Activated CD4-positive, alpha-beta T cell treated with anti-CD3 and anti-CD28 coated beads for 1 hour (primary cell): ENCODE results near the gene AASDHPPT.
"Not testable (repeated sequence)": the region's sequence is repeated elsewhere in the genome, so short reads cannot be mapped to it uniquely, and the experiment has no call there.

Experiments used
- DNase-seq: peaks from one replicate; pipeline ENCODE4 v3.0.0-alpha.2; 2020

AASDHPPT gene, protein sequence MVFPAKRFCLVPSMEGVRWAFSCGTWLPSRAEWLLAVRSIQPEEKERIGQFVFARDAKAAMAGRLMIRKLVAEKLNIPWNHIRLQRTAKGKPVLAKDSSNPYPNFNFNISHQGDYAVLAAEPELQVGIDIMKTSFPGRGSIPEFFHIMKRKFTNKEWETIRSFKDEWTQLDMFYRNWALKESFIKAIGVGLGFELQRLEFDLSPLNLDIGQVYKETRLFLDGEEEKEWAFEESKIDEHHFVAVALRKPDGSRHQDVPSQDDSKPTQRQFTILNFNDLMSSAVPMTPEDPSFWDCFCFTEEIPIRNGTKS

DNA sequence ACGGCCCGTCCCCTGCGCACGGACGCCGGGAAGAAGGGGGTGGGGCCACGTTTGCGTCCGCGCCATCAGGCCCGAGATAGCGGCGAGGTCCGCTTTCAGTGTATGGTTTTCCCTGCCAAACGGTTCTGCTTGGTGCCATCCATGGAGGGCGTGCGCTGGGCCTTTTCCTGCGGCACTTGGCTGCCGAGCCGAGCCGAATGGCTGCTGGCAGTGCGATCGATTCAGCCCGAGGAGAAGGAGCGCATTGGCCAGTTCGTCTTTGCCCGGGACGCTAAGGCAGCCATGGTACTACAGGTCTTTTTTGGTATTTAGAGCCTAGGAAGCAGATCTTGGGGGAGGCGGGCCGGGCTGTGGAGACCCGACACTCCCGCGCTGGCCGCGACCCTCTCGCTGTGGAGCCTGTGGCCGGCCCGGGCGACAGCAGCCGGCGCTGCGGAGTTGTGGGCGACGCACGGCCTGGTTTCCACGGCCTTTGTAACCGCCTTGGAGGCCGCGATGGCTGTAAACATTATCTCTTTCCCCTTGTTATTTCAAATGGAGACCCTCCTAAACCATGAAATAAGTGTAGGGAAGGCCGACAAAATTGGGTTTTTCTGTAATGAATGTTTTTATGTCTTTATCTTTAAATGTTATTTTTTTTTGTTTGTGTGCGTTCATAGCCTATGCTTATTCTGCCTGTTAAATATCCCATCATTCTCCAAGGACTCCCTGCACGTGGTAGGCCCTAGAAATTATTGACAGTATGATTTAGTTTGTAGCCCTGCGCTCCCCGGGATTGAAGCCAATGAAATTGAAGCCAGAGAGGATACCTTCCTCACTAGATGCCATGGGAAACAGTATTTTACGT lies at the start of gene AASDHPPT:
Gene AASDHPPT (plus strand): TSS at position 54 of the 847 bp plus-strand sequence. CDS start 49 bp downstream, at position 103.
- no peak for DNase-seq

DNA sequence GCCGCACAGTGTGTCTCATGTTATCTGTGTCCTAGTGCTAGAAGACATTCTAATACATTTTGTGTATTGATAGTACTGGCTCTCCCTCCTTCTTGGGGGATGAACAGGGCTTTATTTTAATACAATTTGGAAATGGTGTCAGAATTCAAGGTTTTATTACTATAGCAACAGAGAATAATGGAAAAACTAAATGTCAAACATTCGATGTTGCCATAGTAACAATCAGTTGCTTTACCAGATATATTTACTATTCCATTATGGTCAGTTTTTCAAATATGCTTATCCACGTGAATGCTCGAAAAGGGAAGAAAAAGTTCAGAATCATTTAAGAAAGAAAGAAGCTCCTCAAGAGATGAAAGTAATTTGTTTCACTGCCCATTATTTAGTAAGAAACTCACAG lies 46.9 kb upstream of the AASDHPPT start:
- DNase-seq = no peak

DNA sequence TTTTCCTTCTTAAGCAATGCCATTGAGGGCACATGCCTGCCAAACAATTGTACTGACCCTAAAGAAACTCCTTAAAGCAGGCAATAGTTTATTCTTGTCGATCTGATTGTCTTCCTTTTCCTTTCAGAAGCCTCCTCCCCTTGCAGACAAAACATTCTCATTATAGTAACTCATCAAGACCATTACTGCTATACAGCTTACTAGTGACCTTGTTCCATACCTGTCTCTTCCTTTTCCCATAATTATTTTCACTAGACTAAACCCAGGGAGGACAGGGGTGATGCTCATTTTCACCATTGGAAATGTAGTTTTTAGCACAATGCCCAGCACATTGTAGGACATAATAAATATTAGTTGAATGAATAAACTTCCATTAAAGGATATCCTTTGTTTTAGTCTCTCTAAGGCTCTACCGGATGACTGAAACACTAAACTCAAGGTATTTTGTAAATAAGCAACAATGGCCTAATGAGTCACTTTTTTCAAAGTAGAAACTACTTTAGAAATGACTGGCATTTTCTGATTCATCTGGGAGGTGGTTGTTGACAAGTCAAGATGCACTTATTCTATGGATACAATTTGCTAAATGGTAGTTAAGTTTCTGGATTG lies 46.2 kb upstream of the AASDHPPT start:
- DNase-seq = no peak

DNA sequence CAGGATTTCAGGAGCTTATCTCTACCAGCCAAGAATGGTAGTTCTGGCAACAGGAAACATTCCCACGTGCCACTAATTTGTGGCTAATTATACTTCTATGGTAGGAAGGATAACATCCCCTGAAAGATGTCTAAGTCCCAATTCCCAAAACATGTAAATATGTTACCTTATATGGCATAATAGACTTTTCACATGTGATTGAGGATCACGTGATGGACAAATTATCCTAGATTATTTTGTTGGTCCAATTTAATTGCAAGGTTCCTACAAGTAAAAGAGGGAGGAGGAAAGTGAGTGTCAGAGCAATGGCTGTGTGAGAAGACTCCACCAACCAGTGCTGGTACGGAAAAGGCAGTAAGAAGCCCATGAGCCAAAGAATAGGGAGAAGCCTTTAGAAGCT lies 45.5 kb upstream of the AASDHPPT start:
- no peak for DNase-seq

DNA sequence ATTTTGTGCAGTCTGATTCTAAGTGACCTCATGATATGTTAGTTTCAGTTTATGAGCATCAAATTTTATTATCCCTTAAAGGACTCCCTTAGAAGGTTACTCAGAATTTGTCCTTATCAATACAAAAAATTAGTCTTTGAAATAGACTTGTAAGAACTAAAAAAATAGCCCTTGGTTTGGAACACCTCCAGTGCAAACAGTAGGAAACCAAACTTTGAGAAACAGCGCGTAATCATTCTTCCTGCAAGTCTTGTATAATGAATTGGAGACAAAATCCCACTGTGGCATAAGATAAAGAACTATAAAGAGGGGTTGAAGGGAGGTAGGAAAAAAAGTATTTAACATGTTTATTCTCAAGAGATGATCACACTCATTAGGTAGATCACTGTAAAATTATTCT lies 44.6 kb upstream of the AASDHPPT start:
- DNase-seq = no peak

DNA sequence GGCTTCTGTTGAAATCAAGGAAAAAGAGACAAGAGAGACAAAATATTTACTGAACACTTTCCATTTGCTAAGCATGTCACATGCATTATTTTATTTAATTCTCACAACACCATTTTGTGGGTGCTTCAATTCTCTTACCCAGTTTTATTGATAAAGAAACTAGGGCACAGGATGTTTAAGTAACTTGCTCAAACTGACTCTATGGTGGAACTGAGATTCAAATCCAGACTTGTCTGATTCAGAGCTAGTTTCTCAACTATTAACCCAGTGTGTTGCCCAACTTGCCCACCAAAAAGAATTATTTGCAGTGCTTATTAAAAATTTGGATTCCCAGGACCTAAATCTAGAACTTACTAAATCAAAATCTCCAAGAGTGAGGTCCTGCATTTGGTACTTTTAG lies 33.9 kb upstream of the AASDHPPT start:
- no peak for DNase-seq

DNA sequence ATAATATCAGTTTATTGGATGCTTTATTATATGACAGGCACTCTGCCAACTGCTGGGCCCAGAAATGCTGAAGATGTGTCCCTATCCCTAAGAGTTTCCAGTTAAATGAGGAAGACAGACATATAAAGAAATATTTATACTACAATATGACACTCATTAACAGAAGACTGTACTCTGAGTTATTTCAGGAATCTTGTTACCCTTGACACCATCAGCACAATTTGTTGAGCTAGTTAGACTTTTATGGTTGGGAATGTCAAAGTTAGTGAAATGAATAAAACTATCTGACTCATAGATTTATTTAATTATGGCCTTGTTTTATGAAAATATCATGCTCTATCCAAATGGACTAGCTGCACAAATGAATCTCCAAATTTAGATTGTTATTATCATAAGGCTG lies 29.8 kb upstream of the AASDHPPT start:
- no peak for DNase-seq

DNA sequence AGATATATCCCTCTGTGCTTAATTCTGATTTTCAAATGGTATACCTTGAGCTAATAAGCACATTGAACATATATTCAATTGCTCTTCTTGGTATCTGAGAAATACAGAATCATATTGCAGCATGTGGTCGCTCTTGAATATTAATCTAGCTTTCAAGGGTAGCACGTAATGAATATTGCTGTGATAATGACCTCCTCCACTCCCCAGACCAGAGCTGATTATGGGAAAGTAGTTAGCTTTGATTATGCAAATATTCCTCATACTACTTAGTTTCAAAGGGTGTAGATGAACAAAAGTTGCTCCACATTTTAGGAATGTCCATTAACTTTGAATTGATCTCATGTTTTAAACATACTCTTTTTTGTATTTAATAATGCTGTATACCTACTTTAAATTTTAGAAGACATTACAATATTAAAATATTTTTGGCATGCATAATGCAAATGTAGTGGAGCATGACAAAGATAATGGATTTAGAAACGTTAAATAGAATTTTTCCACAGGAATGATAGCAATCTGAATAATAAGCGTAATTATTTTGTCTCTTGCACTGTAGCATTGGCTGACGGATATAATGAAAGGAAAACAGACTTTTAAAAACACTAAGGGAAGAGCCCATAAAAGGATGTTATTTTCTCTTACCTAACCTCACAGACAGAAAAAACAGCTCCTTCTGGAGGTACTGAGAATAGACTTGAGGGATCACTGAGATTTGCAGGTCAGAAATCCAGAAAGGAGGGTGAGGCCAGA lies 27.6 kb upstream of the AASDHPPT start:
- no peak for DNase-seq

DNA sequence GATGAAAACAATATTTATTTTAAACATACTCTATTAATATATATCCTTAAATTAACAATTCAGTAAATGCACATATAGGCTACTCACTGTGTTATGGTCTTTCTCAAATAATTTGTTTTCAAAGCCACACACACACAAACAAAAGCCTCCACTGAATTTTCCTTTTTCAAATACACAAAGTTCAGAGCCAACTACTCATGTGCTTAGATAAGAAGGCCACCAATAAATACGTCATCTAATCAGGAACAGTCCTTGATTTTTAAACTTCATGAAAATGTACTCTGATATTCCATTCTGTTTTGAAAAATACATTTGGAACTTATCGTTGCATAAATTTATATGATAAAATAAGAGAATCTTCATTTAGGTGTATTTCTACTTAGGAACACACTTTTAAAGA lies 26.4 kb upstream of the AASDHPPT start:
- DNase-seq = no peak

DNA sequence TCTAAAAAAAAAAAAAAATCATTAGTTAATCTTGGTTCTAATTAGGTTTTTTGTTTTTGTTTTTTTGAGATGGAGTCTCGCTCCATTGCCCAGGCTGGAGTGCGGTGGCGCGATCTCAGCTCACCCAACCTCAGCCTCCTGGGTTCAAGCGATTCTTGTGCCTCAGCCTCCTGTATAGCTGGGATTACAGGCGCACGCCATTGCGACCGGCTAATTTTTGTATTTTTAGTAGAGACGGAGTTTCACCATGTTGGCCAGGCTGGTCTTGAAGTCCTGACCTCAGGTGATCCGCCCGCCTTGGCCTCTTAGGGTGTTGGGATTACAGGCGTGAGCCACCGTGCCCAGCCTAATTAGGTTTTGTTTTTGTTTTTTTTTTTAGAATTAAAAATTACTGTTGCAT lies 19.1 kb upstream of the AASDHPPT start:
- not testable (repeated sequence) for DNase-seq

DNA sequence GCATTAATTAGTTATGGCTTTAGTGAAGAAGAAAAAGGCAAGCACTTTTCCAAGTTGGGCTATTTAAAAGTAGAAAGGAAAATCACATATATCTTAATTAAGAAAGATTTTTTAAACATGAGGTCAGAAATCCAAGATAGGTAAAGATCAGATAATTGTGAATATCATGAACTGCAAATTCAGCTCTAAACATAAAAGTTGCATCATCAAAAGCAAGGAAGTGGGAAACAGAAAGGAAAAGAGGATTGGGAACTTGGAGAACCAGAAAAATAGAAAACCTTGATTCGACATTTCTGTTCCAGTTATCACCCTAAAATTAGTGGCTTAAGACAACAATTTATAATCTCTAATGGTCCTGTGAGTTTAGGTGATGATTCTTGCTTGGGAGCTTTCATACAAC lies 17.8 kb upstream of the AASDHPPT start:
- no peak for DNase-seq

DNA sequence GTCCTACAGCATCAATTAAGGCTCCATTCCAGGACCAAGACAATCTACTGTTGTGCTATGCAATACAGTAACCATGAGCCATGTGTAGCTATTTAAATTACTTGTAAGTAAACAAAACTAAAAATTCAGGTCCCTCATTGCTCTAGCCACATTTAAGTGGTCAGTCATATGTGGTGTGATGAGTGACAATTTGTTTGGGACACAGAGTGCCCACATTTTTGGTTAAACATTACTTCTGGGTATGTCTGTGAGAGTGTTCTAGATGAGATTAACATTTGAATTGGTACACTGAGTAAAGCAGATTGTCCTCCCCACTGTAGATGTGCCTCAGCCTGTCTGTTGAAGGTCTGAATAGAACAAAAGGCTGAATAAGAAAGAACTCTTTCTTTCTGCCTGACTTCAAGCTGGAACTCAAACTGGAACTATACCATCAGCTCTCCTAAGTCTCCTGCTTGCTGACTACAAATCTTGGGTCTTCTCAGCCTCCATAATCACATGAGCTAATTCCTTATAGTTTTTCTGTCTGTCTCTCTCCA lies 16.1 kb upstream of the AASDHPPT start:
- DNase-seq = no peak

DNA sequence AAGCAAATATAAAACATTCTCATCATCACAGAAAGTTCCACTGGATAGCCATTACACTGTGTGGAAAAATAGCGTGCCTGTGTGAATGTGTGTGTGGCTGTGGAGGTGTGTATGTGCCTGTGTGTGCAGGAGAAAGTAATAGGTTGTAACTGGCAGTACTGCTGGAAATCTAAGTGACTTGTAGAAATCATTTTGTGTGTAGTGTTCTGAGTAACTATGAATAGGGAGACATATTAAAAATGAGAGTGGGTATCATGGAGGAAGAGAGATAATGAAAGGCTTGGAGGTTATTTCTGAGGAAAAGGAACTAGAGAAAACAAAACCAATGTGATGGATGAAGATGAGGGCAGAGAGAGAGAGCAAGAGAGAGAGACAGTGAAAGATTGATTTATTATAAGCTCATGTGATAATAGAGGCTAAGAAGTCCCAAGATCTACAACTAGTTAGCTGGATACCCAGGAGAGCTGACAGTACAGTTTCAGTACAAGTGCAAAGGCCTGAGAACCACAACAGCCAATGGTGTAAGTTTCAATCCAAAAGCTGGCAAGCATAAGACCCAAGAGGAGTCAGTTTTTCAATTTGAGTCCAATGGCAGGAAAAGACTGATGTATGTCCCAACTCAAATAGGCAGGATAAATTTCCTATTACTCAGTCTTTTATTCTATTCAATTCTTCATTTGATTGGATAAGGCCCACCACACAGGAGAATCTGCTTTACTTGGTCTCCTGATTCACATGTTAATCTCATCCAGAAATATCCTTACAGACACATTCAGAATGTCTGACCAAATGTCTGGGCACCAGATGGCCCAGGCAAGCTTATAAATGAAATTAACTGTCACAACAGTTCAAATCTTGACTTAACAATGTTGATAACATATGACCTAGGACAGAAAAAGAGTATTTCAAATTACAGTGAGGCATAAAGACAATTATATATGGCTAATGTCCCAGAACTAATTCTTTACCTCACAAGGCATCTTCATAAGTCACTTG lies 15.2 kb upstream of the AASDHPPT start:
- DNase-seq = no peak

DNA sequence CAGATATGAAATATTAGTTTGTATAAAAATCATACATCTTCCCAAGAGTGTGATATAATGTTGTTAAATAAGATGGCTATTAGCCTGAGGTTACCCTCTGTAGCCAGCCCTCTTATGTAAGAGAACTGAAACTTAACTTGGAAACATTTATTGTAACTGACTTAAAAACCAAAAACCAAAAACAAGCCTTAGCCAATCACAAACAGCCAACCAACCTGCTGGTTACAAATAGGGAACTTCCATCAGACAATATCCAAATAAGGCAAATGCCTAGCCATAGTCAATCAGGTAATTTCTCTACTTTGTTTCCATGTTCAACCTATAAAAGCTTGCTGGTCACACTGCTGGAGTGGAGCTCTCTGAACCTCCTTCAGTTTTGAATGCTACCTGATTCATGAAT lies 14.5 kb upstream of the AASDHPPT start:
- no peak for DNase-seq

DNA sequence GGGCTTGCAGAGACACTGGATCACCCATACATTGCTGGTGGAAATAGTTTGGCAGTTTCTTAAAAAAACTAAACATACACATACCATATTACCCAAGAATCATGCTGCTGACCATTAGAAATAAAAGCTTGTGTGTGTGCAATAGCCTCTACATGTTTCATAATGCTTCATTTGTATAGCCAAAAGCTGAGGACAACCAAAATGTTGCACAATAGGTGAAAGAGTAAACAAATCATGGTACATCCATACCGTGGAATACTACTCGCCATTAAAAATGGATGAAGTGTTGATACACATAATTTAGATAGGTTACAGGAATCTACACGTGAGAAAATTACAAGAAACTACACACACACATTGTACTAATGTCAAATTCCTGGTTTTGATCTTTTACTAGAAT lies 6.9 kb upstream of the AASDHPPT start:
- no peak for DNase-seq

DNA sequence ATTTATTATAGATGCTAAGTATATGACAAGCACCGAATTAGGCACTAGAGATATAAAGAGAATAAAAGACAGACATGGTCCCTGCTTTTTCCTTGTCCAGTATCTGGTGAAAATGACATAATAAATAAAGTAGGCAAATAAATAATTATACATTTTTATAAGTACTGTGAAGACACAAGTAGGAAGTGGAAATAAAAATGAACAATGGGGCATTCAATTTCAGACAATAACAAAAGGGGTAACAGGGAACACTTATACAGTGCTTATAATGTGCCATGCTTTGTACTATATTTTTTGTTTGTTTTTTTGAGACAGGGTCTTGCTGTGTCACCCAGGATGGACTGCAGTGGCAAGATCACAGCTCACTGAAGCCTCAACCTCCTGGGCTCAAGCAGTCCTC lies 4.7 kb upstream of the AASDHPPT start:
- DNase-seq = no peak

DNA sequence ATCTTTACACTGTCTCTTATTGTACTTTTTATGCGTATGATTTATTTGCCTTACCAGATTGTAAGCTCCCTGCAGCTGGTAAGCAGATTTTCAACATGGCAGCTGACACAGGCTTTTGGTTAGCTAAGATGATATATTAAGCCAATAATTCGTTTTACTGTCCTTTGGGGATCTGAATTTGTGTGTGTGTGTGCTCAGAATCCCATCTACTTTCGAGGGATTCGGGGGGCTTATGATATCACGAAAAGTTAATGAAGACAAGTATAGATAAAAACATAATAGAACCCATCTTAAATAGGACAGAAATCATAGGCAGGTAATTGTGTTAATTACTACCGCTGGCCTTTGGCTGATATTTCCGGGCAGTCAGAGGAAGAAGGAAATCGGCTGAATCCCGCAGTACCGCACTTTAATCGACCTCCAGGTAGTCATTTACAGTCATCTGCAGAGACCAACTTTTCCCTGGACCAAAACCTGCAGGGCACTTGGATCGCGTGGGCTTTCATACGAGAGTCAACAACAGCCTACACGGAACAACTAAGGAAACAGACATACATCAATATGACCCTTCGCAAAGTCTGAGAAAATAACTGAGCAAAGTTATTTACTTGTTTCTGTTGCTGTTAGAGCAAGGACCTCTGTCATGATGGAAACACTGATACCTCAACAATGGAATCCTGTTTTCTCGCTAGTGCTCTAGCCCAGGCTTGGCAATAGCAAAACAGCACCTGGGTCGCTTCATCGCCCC lies 1.1 kb upstream of the AASDHPPT start:
- DNase-seq = no peak

DNA sequence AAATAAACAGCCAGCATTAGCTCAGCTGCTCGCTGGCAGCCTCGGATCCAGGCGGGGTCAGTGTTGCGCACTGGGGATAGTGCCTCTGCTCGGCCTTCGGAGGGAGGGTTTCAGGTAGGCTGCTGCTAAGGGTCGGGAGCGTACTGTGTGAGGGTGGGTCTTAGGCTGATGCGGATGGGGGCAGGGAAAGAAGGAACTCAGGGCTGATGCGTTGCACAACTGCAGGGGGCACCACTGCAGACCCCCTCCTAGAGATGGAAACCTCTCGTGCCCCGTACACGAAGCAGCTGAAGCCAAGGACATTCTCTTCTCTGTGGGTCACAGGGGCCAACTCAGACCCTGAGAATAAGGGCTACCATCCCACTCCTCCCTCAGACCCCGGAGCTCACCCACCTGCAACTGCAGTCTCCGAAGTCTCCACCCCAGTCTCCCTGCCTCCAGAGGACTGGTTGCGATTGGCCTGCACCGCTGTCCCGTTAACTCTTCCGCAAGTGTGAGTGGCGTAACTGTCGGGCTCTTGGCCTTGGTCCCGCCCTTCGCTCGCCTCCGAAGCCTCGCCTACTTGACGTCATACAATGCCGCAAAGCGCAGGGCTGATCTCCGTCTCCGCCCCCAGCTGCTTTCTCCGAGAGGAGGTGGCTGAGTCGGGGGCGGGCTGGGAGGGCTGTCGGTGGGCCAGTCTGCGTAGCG lies 398 bp upstream of the AASDHPPT start, which contains the start of gene KBTBD3:
Gene KBTBD3 (minus strand): TSS at position 429 of the 690 bp plus-strand sequence. CDS start 18,250 bp downstream, outside the sequence.
- peak; percentile 96 for DNase-seq

DNA sequence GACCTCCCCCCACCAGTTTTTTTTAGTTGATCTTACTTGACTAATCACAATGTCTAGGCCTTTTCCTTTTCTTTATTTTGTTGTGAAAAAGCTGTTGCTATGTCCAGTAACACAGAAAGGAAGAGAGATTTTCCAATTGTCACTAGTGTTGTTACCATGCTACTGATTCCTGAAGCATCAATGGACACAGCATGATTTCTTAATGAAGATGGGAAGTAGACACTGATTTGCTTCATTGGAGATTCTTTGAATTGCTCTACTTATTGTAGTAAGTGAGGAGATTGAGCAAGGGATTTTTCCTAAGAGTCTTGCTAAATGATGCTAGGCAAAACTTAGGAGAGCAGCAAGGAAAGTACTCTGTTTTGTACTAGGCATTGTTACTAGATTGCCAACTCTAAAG lies 4.6 kb downstream of the AASDHPPT start:
- no peak for DNase-seq

DNA sequence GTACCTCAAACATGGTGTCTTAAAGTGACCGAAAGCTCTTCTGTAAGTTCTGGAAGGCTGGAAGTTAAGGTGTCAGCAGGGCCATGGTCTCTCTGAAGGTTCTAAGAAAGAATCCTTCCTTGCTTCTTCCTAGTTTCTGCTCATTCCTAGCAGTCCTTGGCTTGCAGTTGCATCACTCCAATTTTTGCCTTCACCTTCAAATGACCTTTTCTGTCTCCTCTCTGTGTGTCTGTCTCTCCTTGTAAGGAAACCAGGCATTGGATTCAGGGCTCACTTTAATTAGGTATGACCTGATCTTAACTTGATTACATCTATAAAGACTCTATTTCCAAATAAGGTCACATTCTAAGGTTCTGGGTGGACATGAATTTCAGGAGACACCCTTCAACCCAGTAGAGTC lies 8.7 kb downstream of the AASDHPPT start:
- no peak for DNase-seq
